ENCODE data around the gene DCBLD1.

- TF ChIP-seq ZNF138 (CRISPR knock-in tag; conservative IDR thresholded peaks at IDR 0.05), result no peak
- no peak for TF ChIP-seq ESRRA (CRISPR knock-in tag; IDR thresholded peaks at IDR 0.05; ENCODE audit: borderline replicate concordance)
Observed at GRCh38 chr6:117477988-117478852, 4.3 kb upstream of the DCBLD1 start.
